ENCODE results near the gene CPVL. TPM values are rescaled to one million over a fixed set of nuclear protein-coding genes. Genes with fewer than 3 reads are reported as not detected.

The CPVL gene
- total RNA-seq, 1 experiment from 2014 or later = 10.3 TPM

DNA sequence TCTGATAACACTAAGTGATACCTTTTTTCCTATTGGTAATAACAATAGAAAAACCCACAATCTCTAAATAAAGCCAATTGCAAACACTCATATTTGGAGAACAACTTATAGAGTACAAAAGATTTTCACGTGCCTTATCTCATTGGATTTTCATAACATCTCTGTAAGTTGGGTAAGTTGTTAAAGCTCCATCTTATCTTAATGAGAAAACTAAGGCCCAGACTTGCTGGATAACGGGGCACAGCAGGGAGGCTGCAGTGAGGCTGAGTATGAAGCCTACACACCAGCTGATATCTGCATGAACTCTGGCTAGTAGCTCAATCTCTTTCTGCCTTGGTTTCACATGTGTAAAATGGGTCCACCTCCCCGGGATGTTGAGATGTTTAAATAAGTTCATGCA, 26.8 kb downstream of the CPVL start:
- no TSS peak for BruUV-seq (replicated peaks)
- Histone ChIP-seq H4K20me1 (ENCODE audit: insufficient read depth) (no peaks in the 10 kb centered on the region), H3K9ac (ENCODE audit: low read length) (no peak overlapping the region), H3K4me1 (ENCODE audit: control insufficient read depth in 1 of 2, insufficient read depth in 2 of 2, low read length in 2 of 2) (peaks cover 0 to 5% of the 10 kb centered on the region in 2 experiments; a peak in 2 of 4 replicates), H3K27ac (ENCODE audit: low read depth, low read length) (no peak overlapping the region), H2AFZ (ENCODE audit: low read depth, low read length, poor library complexity, severe bottlenecking) (no peak overlapping the region), H3K4me3 (replicated peaks in 1 of 2; ENCODE audit: low read depth in 1 of 2, low read length in 2 of 2) (no peak overlapping the region), H3K9me2 (ENCODE audit: insufficient read depth) (no peaks in the 10 kb centered on the region), H3K36me3 (ENCODE audit: control insufficient read depth in 1 of 2, insufficient read depth in 2 of 2, low read length in 2 of 2) (no peaks in the 10 kb centered on the region), H3K4me2 (ENCODE audit: low read length) (no peak overlapping the region), H3K9me3 (ENCODE audit: control insufficient read depth in 1 of 2, insufficient read depth in 1 of 2, low read depth in 1 of 2, low read length in 2 of 2) (no peaks in the 10 kb centered on the region), H3K27me3 (ENCODE audit: insufficient read depth, low read length) (no peaks in the 10 kb centered on the region), H3K79me2 (ENCODE audit: insufficient read depth, low read length) (no peaks in the 10 kb centered on the region)
- TF ChIP-seq POLR2A (IDR thresholded peaks at IDR 0.05; ENCODE audit: borderline replicate concordance, extremely low read depth, insufficient read depth, insufficient read length) (no peak), JUND (IDR thresholded peaks at IDR 0.05) (no peak), EZH2phosphoT487 (IDR thresholded peaks at IDR 0.05; ENCODE audit: borderline replicate concordance) (no peak), ZNF274 (IDR thresholded peaks at IDR 0.05; ENCODE audit: low read depth, low read length) (no peak), RAD21 (IDR thresholded peaks at IDR 0.05; ENCODE audit: low read depth) (no peak), EZH2 (IDR thresholded peaks at IDR 0.05) (no peak), SP1 (IDR thresholded peaks at IDR 0.05; ENCODE audit: low read depth) (no peak), EGR1 (IDR thresholded peaks at IDR 0.05; ENCODE audit: low read depth) (no peak), ELF1 (IDR thresholded peaks at IDR 0.05; ENCODE audit: borderline replicate concordance, low read depth) (no peak), POLR2AphosphoS5 (IDR thresholded peaks at IDR 0.05; ENCODE audit: low read depth, low read length) (no peak)
- TF ChIP-seq, protein P1, sequence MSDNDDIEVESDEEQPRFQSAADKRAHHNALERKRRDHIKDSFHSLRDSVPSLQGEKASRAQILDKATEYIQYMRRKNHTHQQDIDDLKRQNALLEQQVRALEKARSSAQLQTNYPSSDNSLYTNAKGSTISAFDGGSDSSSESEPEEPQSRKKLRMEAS (IDR thresholded peaks at IDR 0.05) = no peak
- TF ChIP-seq, protein P2, sequence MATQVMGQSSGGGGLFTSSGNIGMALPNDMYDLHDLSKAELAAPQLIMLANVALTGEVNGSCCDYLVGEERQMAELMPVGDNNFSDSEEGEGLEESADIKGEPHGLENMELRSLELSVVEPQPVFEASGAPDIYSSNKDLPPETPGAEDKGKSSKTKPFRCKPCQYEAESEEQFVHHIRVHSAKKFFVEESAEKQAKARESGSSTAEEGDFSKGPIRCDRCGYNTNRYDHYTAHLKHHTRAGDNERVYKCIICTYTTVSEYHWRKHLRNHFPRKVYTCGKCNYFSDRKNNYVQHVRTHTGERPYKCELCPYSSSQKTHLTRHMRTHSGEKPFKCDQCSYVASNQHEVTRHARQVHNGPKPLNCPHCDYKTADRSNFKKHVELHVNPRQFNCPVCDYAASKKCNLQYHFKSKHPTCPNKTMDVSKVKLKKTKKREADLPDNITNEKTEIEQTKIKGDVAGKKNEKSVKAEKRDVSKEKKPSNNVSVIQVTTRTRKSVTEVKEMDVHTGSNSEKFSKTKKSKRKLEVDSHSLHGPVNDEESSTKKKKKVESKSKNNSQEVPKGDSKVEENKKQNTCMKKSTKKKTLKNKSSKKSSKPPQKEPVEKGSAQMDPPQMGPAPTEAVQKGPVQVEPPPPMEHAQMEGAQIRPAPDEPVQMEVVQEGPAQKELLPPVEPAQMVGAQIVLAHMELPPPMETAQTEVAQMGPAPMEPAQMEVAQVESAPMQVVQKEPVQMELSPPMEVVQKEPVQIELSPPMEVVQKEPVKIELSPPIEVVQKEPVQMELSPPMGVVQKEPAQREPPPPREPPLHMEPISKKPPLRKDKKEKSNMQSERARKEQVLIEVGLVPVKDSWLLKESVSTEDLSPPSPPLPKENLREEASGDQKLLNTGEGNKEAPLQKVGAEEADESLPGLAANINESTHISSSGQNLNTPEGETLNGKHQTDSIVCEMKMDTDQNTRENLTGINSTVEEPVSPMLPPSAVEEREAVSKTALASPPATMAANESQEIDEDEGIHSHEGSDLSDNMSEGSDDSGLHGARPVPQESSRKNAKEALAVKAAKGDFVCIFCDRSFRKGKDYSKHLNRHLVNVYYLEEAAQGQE (IDR thresholded peaks at IDR 0.05; ENCODE audit: low read depth) = no peak
- TF ChIP-seq, protein P3, sequence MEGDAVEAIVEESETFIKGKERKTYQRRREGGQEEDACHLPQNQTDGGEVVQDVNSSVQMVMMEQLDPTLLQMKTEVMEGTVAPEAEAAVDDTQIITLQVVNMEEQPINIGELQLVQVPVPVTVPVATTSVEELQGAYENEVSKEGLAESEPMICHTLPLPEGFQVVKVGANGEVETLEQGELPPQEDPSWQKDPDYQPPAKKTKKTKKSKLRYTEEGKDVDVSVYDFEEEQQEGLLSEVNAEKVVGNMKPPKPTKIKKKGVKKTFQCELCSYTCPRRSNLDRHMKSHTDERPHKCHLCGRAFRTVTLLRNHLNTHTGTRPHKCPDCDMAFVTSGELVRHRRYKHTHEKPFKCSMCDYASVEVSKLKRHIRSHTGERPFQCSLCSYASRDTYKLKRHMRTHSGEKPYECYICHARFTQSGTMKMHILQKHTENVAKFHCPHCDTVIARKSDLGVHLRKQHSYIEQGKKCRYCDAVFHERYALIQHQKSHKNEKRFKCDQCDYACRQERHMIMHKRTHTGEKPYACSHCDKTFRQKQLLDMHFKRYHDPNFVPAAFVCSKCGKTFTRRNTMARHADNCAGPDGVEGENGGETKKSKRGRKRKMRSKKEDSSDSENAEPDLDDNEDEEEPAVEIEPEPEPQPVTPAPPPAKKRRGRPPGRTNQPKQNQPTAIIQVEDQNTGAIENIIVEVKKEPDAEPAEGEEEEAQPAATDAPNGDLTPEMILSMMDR (IDR thresholded peaks at IDR 0.05 in 2 of 3, conservative IDR thresholded peaks at IDR 0.05 in 1 of 3; ENCODE audit: borderline replicate concordance in 1 of 3, insufficient read depth in 1 of 3, low read depth in 2 of 3, low read length in 2 of 3) = no peak
- TF ChIP-seq, protein P4, sequence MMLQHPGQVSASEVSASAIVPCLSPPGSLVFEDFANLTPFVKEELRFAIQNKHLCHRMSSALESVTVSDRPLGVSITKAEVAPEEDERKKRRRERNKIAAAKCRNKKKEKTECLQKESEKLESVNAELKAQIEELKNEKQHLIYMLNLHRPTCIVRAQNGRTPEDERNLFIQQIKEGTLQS (IDR thresholded peaks at IDR 0.05) = no peak
- TF ChIP-seq, protein P5, sequence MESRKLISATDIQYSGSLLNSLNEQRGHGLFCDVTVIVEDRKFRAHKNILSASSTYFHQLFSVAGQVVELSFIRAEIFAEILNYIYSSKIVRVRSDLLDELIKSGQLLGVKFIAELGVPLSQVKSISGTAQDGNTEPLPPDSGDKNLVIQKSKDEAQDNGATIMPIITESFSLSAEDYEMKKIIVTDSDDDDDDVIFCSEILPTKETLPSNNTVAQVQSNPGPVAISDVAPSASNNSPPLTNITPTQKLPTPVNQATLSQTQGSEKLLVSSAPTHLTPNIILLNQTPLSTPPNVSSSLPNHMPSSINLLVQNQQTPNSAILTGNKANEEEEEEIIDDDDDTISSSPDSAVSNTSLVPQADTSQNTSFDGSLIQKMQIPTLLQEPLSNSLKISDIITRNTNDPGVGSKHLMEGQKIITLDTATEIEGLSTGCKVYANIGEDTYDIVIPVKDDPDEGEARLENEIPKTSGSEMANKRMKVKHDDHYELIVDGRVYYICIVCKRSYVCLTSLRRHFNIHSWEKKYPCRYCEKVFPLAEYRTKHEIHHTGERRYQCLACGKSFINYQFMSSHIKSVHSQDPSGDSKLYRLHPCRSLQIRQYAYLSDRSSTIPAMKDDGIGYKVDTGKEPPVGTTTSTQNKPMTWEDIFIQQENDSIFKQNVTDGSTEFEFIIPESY (IDR thresholded peaks at IDR 0.05; ENCODE audit: extremely low read depth, insufficient replicate concordance, low read length) = no peak
- no peak for DNase-seq (ENCODE audit: low read depth, low spot score)
- ATAC-seq = no peak
- intact Hi-C loops (cut with micrococcal nuclease) = no loop called here
- POLR2A ChIA-PET = interaction anchor here (0.7 kb wide), 2 partner anchors 22 to 151 kb away, joined by 3 to 6 read pairs; no protein-coding TSS in a partner anchor
- CTCF ChIA-PET = interaction anchor here (1.1 to 1.9 kb wide), 3 partner anchors 13 to 226 kb away, joined by 5 to 6 read pairs (median 6); no protein-coding TSS in a partner anchor
- RAD21 ChIA-PET (ENCODE audit: low non-redundant PET in 1 of 2, low total read pairs in 2 of 2, uncharacterized antibody in 2 of 2, unreplicated experiment in 2 of 2) = no interaction called here
